ENCODE data around the gene CILP2.

CILP2 gene

DNA sequence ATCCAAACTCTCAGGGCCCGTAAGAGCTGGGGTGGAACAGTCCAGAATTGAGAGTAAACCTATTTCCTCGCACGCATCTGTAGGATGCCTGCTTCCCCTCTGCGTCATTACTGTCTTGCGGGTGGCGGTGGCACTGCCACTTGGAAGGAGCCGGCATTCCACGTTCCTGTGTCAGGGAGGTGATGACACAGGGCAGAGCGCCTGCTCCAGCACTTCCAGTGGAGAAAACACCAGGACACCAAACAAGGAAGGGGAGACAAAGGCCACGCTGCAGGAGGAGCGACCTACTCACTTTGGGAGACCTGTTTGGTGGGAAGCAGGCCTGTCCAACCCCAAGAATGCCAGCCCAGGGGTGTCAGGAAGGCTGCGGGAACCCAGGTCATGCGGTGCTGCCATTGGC lies 43.3 kb downstream of the CILP2 start:
- no peak overlapping the region for H3K4me3 ChIP-seq (ENCODE audit: low read depth, low read length)
- DNase-seq (ENCODE audit: low read depth) = no peak
- TF ChIP-seq, protein P1, sequence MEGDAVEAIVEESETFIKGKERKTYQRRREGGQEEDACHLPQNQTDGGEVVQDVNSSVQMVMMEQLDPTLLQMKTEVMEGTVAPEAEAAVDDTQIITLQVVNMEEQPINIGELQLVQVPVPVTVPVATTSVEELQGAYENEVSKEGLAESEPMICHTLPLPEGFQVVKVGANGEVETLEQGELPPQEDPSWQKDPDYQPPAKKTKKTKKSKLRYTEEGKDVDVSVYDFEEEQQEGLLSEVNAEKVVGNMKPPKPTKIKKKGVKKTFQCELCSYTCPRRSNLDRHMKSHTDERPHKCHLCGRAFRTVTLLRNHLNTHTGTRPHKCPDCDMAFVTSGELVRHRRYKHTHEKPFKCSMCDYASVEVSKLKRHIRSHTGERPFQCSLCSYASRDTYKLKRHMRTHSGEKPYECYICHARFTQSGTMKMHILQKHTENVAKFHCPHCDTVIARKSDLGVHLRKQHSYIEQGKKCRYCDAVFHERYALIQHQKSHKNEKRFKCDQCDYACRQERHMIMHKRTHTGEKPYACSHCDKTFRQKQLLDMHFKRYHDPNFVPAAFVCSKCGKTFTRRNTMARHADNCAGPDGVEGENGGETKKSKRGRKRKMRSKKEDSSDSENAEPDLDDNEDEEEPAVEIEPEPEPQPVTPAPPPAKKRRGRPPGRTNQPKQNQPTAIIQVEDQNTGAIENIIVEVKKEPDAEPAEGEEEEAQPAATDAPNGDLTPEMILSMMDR (IDR thresholded peaks at IDR 0.05; ENCODE audit: control insufficient read depth, extremely low read depth, insufficient read depth) = no peak

DNA sequence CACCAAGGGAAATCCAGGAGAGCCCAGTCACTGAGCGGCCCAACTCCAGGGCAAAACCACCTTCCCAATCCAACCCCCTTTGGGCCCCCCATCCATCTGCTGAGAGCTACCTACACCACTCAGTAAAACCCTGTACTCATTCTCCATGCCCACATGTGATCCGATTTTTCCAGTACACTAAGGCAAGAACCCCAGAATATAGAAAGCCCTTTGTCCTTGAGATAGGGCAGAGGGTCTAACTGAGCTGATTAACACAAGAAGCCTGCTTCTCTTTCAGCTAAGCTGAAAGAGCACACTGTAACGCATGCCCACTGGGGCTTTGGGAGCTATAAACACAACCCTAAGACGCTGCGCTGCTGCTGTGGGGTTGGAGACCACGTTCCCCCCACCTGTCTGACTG lies 44.4 kb downstream of the CILP2 start:
- H3K4me3 ChIP-seq (ENCODE audit: low read depth, low read length) = no peak overlapping the region
- TF ChIP-seq, protein P1 (IDR thresholded peaks at IDR 0.05; ENCODE audit: control insufficient read depth, extremely low read depth, insufficient read depth) = no peak
- no peak for DNase-seq (ENCODE audit: low read depth)

DNA sequence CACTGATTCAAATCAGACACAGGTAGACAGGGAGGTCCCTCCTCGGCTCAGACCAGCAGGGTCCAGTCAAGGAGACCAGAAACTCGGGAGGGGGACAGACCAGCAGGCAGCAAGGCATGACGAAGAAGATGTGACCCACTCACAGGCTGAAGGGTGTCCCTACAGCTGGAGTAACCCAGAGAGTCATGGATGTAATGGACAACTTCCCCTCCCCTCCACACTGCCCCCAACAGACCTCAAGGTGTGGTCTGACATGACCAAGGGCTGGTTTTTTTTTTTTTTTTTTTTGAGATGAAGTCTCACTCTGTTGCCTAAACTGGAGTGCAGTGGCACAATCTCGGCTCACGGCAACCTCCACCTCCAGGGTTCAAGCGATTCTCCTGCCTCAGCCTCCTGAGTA lies 46.3 kb downstream of the CILP2 start:
- TF ChIP-seq, protein P1 (IDR thresholded peaks at IDR 0.05; ENCODE audit: control insufficient read depth, extremely low read depth, insufficient read depth) = no peak
- DNase-seq (ENCODE audit: low read depth) = no peak
- no peak overlapping the region for H3K4me3 ChIP-seq (ENCODE audit: low read depth, low read length)

DNA sequence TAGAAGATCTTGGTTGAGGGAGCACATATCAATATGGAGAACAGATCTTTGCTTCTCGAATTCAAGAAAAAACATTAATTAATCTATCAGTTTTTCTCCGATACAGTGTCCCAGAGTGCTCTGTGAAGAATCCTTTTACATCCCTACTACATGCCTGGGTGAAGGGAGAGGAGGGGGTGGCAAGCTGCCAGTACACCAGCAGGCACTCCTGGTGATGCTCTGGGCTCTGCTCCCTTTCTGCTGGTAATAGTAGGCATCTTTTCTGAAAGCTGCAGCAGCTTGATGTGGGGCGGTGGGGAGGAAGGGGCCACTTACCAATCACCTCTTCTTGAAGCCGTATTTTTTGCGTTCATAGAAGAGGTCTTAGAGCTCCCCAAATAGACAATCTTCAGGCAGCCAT lies 49.7 kb downstream of the CILP2 start:
- DNase-seq (ENCODE audit: low read depth) = no peak
- H3K4me3 ChIP-seq (ENCODE audit: low read depth, low read length) = no peak overlapping the region
- TF ChIP-seq, protein P1 (IDR thresholded peaks at IDR 0.05; ENCODE audit: control insufficient read depth, extremely low read depth, insufficient read depth) = no peak

DNA sequence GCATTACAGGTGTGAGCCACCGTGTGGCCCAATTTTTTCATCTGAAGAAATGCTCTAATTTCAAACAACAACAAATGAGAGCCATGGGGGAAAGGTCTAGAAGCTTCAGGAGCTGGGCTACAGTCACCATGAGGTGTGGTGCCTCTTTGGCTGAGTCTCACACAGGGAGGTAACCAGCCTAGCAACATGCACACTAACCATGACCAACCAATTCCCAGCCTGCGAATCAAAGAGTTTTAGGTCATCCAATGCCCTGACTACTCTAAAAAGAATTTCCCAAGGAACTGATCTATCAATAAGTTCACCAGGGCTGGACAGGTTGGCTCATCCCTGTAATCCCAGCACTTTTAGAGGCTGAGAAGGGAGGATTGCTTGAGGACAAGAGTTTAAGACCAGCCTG lies 50.5 kb downstream of the CILP2 start:
- H3K4me3 ChIP-seq (ENCODE audit: low read depth, low read length) = no peak overlapping the region
- TF ChIP-seq, protein P1 (IDR thresholded peaks at IDR 0.05; ENCODE audit: control insufficient read depth, extremely low read depth, insufficient read depth) = no peak
- DNase-seq (ENCODE audit: low read depth) = no peak

DNA sequence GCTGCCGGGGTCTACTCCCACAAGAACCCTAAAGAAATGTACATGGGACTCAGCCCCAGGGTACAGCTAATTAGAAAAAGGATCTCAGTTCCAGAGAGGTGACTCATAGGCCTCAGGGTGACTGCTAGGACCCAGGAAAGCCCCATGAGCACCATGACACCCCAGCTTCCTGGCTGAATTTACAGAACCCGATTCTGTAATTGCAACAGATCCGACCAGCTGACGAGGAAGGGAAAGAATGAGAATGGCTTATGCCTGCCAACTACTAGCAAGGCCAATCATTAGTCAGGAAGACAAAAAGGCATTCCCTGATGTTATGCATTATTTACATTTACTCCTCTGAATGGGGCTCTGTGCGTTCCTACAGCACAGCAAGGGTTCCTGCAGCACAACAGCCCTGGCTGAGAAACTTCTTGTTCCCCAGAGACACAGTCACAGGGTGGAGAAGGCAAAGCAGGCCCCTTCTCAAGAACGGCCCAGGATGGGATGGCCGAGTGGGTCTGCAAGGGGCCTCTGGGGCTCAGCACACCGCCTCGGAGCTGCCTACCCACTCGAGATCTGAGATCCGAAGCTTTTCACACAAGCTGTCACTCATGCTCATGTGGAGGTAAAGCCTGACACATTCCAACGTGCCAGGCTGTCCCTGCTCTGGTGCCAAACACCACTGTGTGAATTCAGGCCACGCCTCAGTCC lies 53.2 kb downstream of the CILP2 start:
- no peak overlapping the region for H3K4me3 ChIP-seq (ENCODE audit: low read depth, low read length)
- TF ChIP-seq, protein P1 (IDR thresholded peaks at IDR 0.05; ENCODE audit: control insufficient read depth, extremely low read depth, insufficient read depth) = no peak
- peak; percentile 46 for DNase-seq (ENCODE audit: low read depth)

DNA sequence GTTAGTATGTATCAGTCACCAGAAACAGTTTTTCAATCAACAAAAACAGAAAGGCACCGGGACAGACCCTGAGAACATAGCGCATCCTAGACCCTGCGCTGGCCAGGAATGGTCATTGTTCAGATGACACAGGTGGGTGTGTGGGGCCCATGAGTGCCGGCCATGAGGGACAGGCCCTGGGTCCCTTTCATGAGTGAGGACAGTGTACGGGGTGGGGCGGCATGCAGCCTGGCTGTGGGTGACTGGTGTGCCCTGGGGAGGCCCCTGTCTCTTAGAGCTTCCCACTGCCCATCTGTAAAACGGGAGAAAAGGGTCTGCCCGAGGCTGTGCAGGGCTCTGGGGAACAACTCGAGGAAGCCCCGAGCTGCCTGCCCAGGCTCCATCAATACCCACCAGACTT lies 54.6 kb downstream of the CILP2 start:
- H3K4me3 ChIP-seq (ENCODE audit: low read depth, low read length) = no peak overlapping the region
- TF ChIP-seq, protein P1 (IDR thresholded peaks at IDR 0.05; ENCODE audit: control insufficient read depth, extremely low read depth, insufficient read depth) = no peak
- no peak for DNase-seq (ENCODE audit: low read depth)
